Panc1 (cell line): ENCODE data around the gene LSG1. TPM values are rescaled to one million over a fixed set of nuclear protein-coding genes. Genes with fewer than 3 reads are reported as not detected.

ENCODE experiments used
- ATAC-seq: fragments of 200-7000 bp; cut with Tn5 transposase; 2 replicates; pipeline ENCODE4 v1.9.1; 2020; ENCODE audit warnings: mild to moderate bottlenecking, moderate library complexity
- BruUV-seq: library from RNA; stranded (reverse); fragments of 400-500 nt; replicated peaks from 2 replicates; lab custom pipeline; 2021; lab: Mats Ljungman, UMichigan
- CTCF ChIA-PET: fragments of 300-600 bp; sonication (Branson Sonifier 250); formaldehyde crosslinking; loops from one replicate; lab custom pipeline; 2022; ENCODE audit warnings: antibody characterized with exemption; lab: Charles Lee
- POLR2A ChIA-PET: fragments of 300-600 bp; sonication (Branson Sonifier 250); formaldehyde crosslinking; loops from one replicate; lab custom pipeline; 2022; ENCODE audit warnings: antibody characterized with exemption; lab: Charles Lee
- DNase-seq: peaks from one replicate; pipeline ENCODE4 v3.0.0-alpha.2; 2010; ENCODE audit warnings: low read depth, low spot score
- H3K27ac ChIP-seq: 2 replicates; pipeline ENCODE4 v1.5.1; 2011; ENCODE audit warnings: mild to moderate bottlenecking, low read length, inconsistent platforms
- H3K27me3 ChIP-seq: fragments of 200-500 bp; sonication (Bioruptor generic); 2 replicates; pipeline ENCODE4 v1.6.0; 2014; ENCODE audit warnings: low read length, inconsistent platforms; ENCODE audit not compliant: control insufficient read depth, insufficient read depth
- H3K36me3 ChIP-seq: fragments of 200-500 bp; sonication (Bioruptor generic); 2 replicates; pipeline ENCODE4 v1.5.1; 2014; ENCODE audit warnings: inconsistent platforms, mild to moderate bottlenecking, low read length, moderate library complexity; ENCODE audit not compliant: control insufficient read depth, insufficient read depth
- H3K4me1 ChIP-seq: 2 replicates; pipeline ENCODE4 v1.5.1; 2011; ENCODE audit warnings: inconsistent platforms, mild to moderate bottlenecking, low read length, moderate library complexity; ENCODE audit not compliant: control insufficient read depth, insufficient read depth
- H3K4me3 ChIP-seq, 2 experiments: 2 replicates each; pipeline ENCODE4 v1.5.1; 2011 to 2012; ENCODE audit warnings: low read depth in 2 of 2, low read length in 2 of 2, mild to moderate bottlenecking in 2 of 2, inconsistent platforms in 1 of 2, moderate library complexity in 1 of 2
- H3K9me3 ChIP-seq: fragments of 200-500 bp; sonication (Bioruptor generic); 2 replicates; pipeline ENCODE4 v1.5.1; 2014; ENCODE audit warnings: low read depth, mild to moderate bottlenecking, inconsistent platforms, low read length, moderate library complexity; ENCODE audit not compliant: control insufficient read depth, insufficient read depth
- CTCF ChIP-seq: fragments of 450-650 bp; IDR thresholded peaks from 2 replicates; pipeline ENCODE4 v1.5.1; 2017; ENCODE audit warnings: mild to moderate bottlenecking
- POLR2AphosphoS5 ChIP-seq: IDR thresholded peaks from 2 replicates; pipeline ENCODE4 v1.6.1; 2012; ENCODE audit warnings: mild to moderate bottlenecking, low read depth, low read length, moderate library complexity
- REST ChIP-seq, 2 experiments: IDR thresholded peaks; 2 replicates each; pipeline ENCODE4 v1.6.1; 2011 to 2012; ENCODE audit warnings: low read depth in 2 of 2, control low read depth in 1 of 2, low read length in 1 of 2, mild to moderate bottlenecking in 1 of 2, moderate library complexity in 1 of 2; ENCODE audit not compliant: insufficient read depth in 1 of 2
- SIN3A ChIP-seq: IDR thresholded peaks from 2 replicates; pipeline ENCODE4 v1.6.1; 2012; ENCODE audit warnings: low read depth, mild to moderate bottlenecking, low read length, moderate library complexity, borderline replicate concordance; ENCODE audit not compliant: insufficient read depth
- TCF7L2 ChIP-seq: IDR thresholded peaks from 2 replicates; pipeline ENCODE4 v1.6.1; 2011; ENCODE audit warnings: mild to moderate bottlenecking, low read depth, low read length, inconsistent platforms
- in situ Hi-C: cut with HindIII; loops from 2 replicates; pipeline ENCODE4 v1.10.0; 2016; ENCODE audit warnings: low sequenced_read_pairs, low pct_unique_long_range_greater_than_20kb
- intact Hi-C: fragments of 100-400 bp; cut with micrococcal nuclease; formaldehyde crosslinking; loops from one replicate; pipeline ENCODE4 v1.10.0; 2022; ENCODE audit not compliant: unreplicated experiment
- total RNA-seq: library from RNA; stranded (reverse); gene quantifications from one replicate; pipeline ENCODE4 v1.2.1, GENCODE V29; 2021; ENCODE audit not compliant: unreplicated experiment

The LSG1 gene
- total RNA-seq, 1 experiment from 2014 or later = 72.9 TPM

GRCh38 chr3:194607592-194608389, 64.2 kb downstream of the LSG1 start:
- Histone ChIP-seq H3K9me3 (no peaks in the 10 kb centered on the region), H3K4me3 (no peak overlapping the region), H3K27ac (no peak overlapping the region), H3K4me1 (no peaks in the 10 kb centered on the region), H3K36me3 (no peaks in the 10 kb centered on the region), H3K27me3 (no peaks in the 10 kb centered on the region)
- ChIA-PET CTCF (no interaction called here), POLR2A (no interaction called here)
- no peak for DNase-seq
- in situ Hi-C loops (no loop called here), intact Hi-C loops (no loop called here)
- no peak for ATAC-seq
- no peak for TF ChIP-seq REST (IDR thresholded peaks at IDR 0.05; ENCODE audit: insufficient read depth in 1 of 2, low read depth in 2 of 2, low read length in 1 of 2)
- no peak for TF ChIP-seq CTCF
- TF ChIP-seq SIN3A = no peak
- TF ChIP-seq TCF7L2 = no peak
- TF ChIP-seq POLR2AphosphoS5 = no peak
- BruUV-seq = no TSS peak

GRCh38 chr3:194606941-194607340, 65.0 kb downstream of the LSG1 start:
- DNase-seq (no peak), ATAC-seq (no peak)
- CTCF ChIA-PET = no interaction called here
- Histone ChIP-seq H3K36me3 (no peaks in the 10 kb centered on the region), H3K4me3 (no peak overlapping the region), H3K4me1 (no peaks in the 10 kb centered on the region), H3K27me3 (no peaks in the 10 kb centered on the region), H3K9me3 (no peaks in the 10 kb centered on the region), H3K27ac (no peak overlapping the region)
- in situ Hi-C loops (no loop called here), intact Hi-C loops (no loop called here)
- BruUV-seq = no TSS peak
- POLR2A ChIA-PET = no interaction called here
- no peak for TF ChIP-seq REST (IDR thresholded peaks at IDR 0.05; ENCODE audit: insufficient read depth in 1 of 2, low read depth in 2 of 2, low read length in 1 of 2)
- no peak for TF ChIP-seq CTCF
- no peak for TF ChIP-seq SIN3A
- no peak for TF ChIP-seq TCF7L2
